Fibroblast of skin of left biceps (primary cell): ENCODE data around the gene PTPRN2.
"Not testable (repeated sequence)": the region's sequence is repeated elsewhere in the genome, so short reads cannot be mapped to it uniquely, and the experiment has no call there.

Source experiments
- DNase-seq, 2 experiments: peaks; one replicate each; pipeline ENCODE4 v3.0.0-alpha.2; 2013; ENCODE audit warnings: low read depth in 2 of 2

Gene PTPRN2

GRCh38 chr7:158419238-158419785 lies 168.3 kb downstream of the PTPRN2 start:
- no peak for DNase-seq

DNA sequence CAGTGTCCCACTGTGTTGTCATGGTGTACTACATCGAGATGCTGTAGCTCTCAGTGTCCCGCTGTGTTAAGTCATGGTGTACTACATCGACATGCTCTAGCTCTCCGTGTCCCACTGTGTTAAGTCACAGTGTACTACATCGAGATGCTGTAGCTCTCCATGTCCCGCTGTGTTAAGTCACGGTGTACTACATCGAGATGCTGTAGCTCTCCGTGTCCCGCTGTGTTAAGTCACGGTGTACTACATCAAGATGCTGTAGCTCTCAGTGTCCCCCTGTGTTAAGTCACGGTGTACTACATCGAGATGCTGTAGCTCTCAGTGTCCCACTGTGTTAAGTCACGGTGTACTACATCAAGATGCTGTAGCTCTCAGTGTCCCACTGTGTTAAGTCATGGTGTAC lies 169.2 kb downstream of the PTPRN2 start:
- DNase-seq, result not testable (repeated sequence)

DNA sequence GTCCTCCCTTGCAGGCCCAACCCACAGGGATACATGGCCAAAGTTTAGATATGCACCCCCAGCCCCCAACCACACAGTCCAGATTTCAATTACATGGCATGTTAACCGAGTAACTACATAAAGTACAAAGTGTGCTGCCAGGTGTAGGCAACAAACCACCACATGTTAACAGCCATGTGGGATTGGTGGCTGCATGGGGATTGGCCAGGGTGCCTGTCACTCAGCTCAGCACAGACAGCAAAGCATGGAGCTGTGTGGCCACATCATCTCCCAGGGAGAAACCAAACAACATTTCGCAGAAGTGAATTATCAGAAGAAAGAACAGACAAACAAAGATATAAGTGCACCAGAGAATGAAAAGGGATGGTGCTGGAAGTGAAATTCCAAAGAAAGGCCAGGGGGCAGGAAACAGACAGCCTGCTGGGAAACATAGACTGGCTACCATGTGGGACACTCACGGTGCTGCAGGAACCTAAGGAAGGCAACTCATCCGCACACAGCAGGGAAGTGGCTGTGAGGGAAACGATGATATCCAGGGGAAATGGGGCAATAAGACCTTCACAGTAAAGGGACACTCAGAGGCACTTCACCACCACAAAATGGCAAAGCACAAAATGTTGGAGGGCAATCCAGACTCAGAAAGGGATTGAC lies 171.2 kb downstream of the PTPRN2 start:
- no peak for DNase-seq

DNA sequence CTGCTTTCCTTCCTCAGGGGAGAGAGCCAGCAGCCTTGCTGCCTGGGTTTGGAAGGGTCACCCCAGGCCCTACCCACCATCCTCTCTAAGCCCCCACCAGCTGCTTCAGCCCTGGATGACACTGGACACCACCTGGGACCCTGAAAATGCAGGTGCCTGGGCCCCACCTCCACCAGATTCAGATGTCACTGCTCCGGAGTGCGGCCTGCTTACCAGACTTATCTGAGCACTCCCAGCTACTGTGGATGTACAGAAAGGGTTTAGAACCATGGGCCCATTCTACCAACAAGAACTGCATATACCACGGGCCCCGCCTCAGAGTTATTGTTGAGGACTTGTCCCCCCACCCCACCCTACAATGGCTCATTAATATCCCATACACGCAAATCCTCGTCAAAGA lies 172.3 kb downstream of the PTPRN2 start:
- no peak for DNase-seq

DNA sequence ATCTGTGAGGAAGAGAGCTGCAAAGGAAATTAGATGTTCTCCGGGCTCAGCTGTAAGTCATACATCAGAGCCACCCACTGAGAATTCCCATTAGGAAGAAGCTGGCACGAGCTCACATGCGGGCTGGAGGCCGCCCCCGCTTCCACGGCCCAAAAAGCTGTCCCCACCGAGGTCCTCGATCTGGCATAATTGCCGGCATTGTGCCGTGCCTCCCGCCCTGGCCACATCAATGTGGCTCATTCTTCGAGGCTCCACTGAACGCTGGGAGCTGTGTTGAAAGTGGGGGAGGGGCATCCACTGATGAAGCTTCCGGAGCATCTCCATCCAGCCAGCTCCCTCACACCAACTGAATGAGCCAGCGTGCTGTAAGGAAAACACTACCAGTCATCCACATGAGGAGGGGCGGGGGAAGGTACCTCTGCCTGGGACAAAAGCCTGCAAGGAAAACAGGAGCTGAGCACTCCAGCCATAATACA lies 173.1 kb downstream of the PTPRN2 start:
- DNase-seq, result no peak

GRCh38 chr7:158414002-158414401 lies 173.6 kb downstream of the PTPRN2 start:
- no peak for DNase-seq

DNA sequence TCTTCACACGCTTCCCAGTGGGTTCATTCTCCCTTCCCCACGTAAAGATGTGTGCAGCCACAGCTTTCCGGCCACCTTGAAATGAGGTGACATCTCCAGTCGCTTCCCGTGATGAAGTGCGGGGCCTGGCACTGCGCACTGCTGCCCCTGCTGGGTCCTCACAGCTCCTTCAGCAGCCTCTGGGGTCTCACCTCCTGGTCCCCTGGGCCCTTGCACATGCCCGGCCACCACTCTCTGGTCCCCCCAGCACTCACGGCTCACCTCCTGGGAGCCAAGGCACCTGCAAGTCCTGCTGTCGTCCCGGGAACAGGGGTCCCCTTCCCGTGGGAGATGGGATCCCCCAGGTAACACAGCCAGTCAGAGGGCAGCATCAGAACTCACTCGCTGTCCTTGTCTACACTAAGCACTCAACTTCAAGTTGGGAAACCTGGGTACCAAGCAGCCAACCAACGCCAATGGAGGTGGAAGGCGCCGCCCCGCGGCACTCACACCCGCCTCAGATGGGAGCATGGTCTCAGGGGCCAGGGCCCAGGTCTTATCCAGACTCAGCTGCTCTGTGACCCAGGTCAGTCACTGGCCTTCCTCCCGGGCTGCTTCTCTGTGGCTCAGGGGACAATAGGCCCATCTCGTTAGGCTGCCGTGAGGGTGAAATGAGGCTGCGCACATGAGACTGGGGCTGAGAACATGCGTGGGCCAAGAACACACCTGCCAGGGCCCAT lies 176.2 kb downstream of the PTPRN2 start:
- no peak for DNase-seq

DNA sequence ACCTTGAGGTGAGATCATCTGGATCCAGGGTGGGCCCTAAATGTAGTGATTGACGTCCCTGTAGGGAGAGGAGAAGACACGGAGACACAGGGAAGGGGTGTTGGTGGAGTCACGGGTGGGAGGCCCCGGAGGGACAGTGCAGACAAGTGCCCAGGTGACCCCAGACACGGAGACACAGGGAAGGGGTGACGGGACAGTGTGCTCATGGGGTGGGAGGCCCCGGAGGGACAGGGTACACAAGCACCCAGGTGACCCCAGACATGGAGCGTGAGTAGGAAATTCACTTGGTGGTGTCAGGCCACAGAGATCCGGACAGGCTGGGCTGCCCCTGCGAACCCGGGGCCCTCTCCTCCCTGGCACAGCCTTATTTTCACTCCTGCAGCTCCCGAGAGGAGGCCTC lies 176.9 kb downstream of the PTPRN2 start:
- no peak for DNase-seq

- no peak for DNase-seq
These were observed 177.8 kb downstream of the PTPRN2 start for GRCh38 chr7:158409816-158410330.

DNA sequence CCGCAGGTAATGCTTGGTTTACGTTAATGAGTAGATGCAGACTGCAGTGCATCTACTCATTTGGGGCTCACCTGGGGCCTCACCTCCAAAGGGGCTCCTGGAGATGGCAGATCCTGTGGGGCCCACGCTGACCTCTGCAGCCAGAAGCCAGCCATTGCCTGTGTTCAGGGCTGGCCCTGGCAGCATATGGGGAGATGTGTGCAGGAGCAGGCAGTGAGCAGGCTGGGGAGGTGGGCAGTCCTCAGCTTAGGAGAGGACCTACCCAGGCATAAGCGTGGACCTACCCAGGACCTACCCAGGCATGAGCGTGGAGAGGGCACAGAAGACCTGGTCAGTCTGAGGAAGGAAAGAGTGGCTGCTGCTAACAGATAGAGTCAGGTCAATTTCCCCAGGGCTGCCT lies 178.5 kb downstream of the PTPRN2 start:
- DNase-seq, result no peak

- DNase-seq, result no peak
These were observed 179.2 kb downstream of the PTPRN2 start for GRCh38 chr7:158408318-158408920.

GRCh38 chr7:158407581-158408317 lies 179.9 kb downstream of the PTPRN2 start:
- DNase-seq, result no peak

DNA sequence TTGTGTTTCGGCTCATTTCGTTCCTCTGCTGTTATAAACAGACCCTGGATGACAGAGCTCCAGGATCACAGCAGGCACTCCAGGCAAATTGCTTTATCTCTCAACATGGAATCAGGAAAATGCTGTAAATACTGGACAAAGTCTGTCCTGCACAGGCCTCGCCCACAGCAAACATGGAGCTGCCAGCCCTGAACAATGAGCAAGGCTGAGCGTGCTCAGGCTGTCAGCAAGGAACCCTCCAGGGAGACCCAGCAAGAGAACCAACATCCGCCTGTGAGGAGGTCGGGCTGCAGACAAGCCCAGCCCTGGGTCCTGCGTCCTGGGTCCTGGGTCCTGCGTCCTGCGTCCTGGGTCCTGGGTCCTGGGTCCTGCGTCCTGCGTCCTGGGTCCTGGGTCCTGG lies 180.8 kb downstream of the PTPRN2 start:
- no peak for DNase-seq

DNA sequence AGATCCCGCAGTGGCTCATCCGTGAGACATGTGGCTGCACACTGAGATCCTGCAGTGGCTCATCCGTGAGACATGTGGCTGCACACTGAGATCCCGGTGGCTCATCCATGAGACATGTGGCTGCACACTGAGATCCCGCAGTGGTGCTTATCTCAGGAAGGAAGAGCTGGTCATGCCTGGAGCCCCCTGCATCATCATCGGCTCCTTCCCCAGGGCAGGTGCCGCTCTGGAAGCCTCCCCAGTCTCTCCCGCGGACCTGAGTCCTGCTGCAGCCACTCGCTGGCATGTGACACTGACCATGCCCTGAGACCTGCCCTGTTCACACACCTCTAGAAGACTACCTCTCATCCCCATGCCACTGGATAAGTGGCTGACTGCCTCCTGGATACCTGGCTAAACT lies 181.3 kb downstream of the PTPRN2 start:
- DNase-seq, result no peak

DNA sequence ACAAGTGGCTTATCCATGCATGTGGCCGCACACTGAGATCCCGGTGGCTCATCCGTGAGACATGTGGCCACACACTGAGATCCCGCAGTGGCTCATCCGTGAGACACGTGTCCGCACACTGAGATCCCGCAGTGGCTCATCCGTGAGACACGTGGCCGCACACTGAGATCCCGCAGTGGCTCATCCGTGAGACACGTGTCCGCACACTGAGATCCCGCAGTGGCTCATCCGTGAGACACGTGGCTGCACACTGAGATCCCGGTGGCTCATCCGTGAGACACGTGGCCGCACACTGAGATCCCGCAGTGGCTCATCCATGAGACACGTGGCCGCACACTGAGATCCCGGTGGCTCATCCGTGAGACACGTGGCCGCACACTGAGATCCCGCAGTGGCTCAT lies 181.9 kb downstream of the PTPRN2 start:
- not testable (repeated sequence) for DNase-seq

DNA sequence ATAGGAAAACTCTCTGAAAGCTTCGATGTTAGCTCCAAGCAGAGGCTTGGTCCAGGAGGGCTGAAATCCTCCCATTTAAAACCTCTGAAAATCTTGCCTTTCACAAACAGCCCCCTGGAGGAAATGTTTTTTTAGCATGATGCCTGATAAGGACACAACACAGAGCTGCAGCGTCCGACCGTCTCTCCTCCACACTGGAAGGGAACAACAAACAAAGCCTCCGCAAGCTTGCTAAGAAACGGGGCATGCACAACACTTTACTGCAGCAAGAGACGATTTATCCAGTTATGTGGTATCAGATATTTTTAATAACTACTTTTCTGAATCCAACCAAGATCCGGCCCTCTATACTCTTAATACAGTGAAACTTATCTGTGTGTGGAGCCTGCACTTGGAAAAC lies 182.3 kb downstream of the PTPRN2 start:
- no peak for DNase-seq

- DNase-seq, result no peak
These were observed 183.4 kb downstream of the PTPRN2 start for GRCh38 chr7:158404031-158404761.

- DNase-seq, result no peak
These were observed 184.4 kb downstream of the PTPRN2 start for GRCh38 chr7:158403013-158403821.

GRCh38 chr7:158402471-158402870 lies 185.2 kb downstream of the PTPRN2 start:
- no peak for DNase-seq

DNA sequence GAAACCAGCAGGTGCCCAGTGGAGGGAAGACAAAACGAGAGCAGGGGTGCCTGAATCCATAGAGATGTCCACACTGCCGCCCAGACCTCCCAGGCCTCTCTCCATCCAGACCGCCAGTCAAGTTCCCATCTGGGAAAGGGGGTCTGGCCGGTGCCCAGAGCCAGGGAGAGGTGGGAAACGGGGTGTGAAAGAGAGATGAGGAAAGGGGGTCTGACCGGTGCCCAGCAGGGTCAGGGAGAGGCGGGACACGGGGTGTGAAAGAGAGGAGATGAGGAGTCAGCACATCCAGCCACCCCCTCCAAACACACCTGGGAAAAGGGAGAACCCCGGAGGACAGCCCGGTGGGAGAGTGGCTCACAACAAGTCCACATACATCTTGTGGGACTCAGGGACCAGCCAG lies 185.8 kb downstream of the PTPRN2 start:
- no peak for DNase-seq
